SKM-1 treated with dmso at 0.1 percent for 144 hours (cell line): ENCODE data around the gene CHST12.

Source experiments
- DNase-seq: peaks from one replicate; lab custom pipeline; 2025; ENCODE audit not compliant: unreplicated experiment; lab: John Stamatoyannopoulos, UW

CHST12 gene

GRCh38 chr7:2433713-2434550 is 30.5 kb downstream of the CHST12 start:
- DNase-seq, result no peak

- no peak for DNase-seq
Measured at GRCh38 chr7:2435146-2435545, 31.7 kb downstream of the CHST12 start.

GRCh38 chr7:2436341-2437104 is 33.1 kb downstream of the CHST12 start:
- DNase-seq, result no peak

GRCh38 chr7:2437136-2437535 is 33.7 kb downstream of the CHST12 start:
- no peak for DNase-seq

- DNase-seq, result no peak
Measured at GRCh38 chr7:2437537-2438148, 34.2 kb downstream of the CHST12 start.

GRCh38 chr7:2438186-2438585 is 34.8 kb downstream of the CHST12 start:
- DNase-seq, result peak; percentile 48

GRCh38 chr7:2438775-2439174 is 35.4 kb downstream of the CHST12 start:
- DNase-seq, result no peak

- no peak for DNase-seq
Measured at GRCh38 chr7:2440608-2441245, 37.3 kb downstream of the CHST12 start.

GRCh38 chr7:2441430-2442058 is 38.1 kb downstream of the CHST12 start:
- DNase-seq, result no peak

- DNase-seq, result no peak
Measured at GRCh38 chr7:2443491-2443890, 40.1 kb downstream of the CHST12 start.

- no peak for DNase-seq
Measured at GRCh38 chr7:2444476-2444875, 41.1 kb downstream of the CHST12 start.

- DNase-seq, result no peak
Measured at GRCh38 chr7:2445047-2445446, 41.6 kb downstream of the CHST12 start.

GRCh38 chr7:2445898-2446555 is 42.6 kb downstream of the CHST12 start:
- no peak for DNase-seq

GRCh38 chr7:2446676-2447075 is 43.3 kb downstream of the CHST12 start:
- DNase-seq, result no peak

- DNase-seq, result no peak
Measured at GRCh38 chr7:2450198-2451107, 47.0 kb downstream of the CHST12 start.

- peak; percentile 64 for DNase-seq
Measured at GRCh38 chr7:2451171-2452073, 48.0 kb downstream of the CHST12 start.

GRCh38 chr7:2452074-2452507 is 48.7 kb downstream of the CHST12 start:
- no peak for DNase-seq

- no peak for DNase-seq
Measured at GRCh38 chr7:2452643-2453270, 49.3 kb downstream of the CHST12 start.
